ENCODE data around the gene A3GALT2.

Gene A3GALT2

GRCh38 chr1:33332881-33333280 is 12.0 kb upstream of the A3GALT2 start:
- Histone ChIP-seq H3K27ac (ENCODE audit: low read length) (no peak overlapping the region), H3K9me3 (ENCODE audit: control insufficient read depth, insufficient read depth, low read length) (no peaks in the 10 kb centered on the region), H3K36me3 (ENCODE audit: control insufficient read depth, insufficient read depth, low read length) (no peaks in the 10 kb centered on the region; the same call in 1 of the 2 replicates), H3K27me3 (ENCODE audit: control insufficient read depth, insufficient read depth, low read length) (no peaks in the 10 kb centered on the region), H3K4me3 (ENCODE audit: low read length) (no peak overlapping the region), H3K4me1 (ENCODE audit: control insufficient read depth, insufficient read depth, low read length) (no peaks in the 10 kb centered on the region)
- DNase-seq (ENCODE audit: low read depth, low spot score), result no peak
- no CpG with 5 or more reads among the region's 5 CpGs for WGBS (ENCODE audit: insufficient coverage, insufficient read length)

GRCh38 chr1:33332357-33332789 is 11.5 kb upstream of the A3GALT2 start:
- Histone ChIP-seq H3K36me3 (ENCODE audit: control insufficient read depth, insufficient read depth, low read length) (no peaks in the 10 kb centered on the region; the same call in 1 of the 2 replicates), H3K4me3 (ENCODE audit: low read length) (no peak overlapping the region), H3K27me3 (ENCODE audit: control insufficient read depth, insufficient read depth, low read length) (no peaks in the 10 kb centered on the region), H3K4me1 (ENCODE audit: control insufficient read depth, insufficient read depth, low read length) (no peaks in the 10 kb centered on the region), H3K9me3 (ENCODE audit: control insufficient read depth, insufficient read depth, low read length) (no peaks in the 10 kb centered on the region), H3K27ac (ENCODE audit: low read length) (no peak overlapping the region)
- WGBS (ENCODE audit: insufficient coverage, insufficient read length), result no CpG with 5 or more reads among the region's 10 CpGs
- DNase-seq (ENCODE audit: low read depth, low spot score), result no peak

- no CpG with 5 or more reads among the region's 10 CpGs for WGBS (ENCODE audit: insufficient coverage, insufficient read length)
- H3K36me3 ChIP-seq (ENCODE audit: control insufficient read depth, insufficient read depth, low read length), result no peaks in the 10 kb centered on the region; the same call in 1 of the 2 replicates
- DNase-seq (ENCODE audit: low read depth, low spot score), result no peak
These were observed 10.8 kb upstream of the A3GALT2 start for GRCh38 chr1:33331444-33332356.

GRCh38 chr1:33330906-33331305 is 10.0 kb upstream of the A3GALT2 start:
- Histone ChIP-seq H3K27ac (ENCODE audit: low read length) (no peak overlapping the region), H3K9me3 (ENCODE audit: control insufficient read depth, insufficient read depth, low read length) (no peaks in the 10 kb centered on the region), H3K4me1 (ENCODE audit: control insufficient read depth, insufficient read depth, low read length) (no peaks in the 10 kb centered on the region), H3K27me3 (ENCODE audit: control insufficient read depth, insufficient read depth, low read length) (no peaks in the 10 kb centered on the region), H3K36me3 (ENCODE audit: control insufficient read depth, insufficient read depth, low read length) (no peaks in the 10 kb centered on the region; the same call in 1 of the 2 replicates), H3K4me3 (ENCODE audit: low read length) (no peak overlapping the region)
- DNase-seq (ENCODE audit: low read depth, low spot score), result no peak
- WGBS (ENCODE audit: insufficient coverage, insufficient read length), result no CpG with 5 or more reads among the region's 7 CpGs

More at GRCh38 chr1:33331444-33332356, 10.8 kb upstream of the A3GALT2 start:
- no peaks in the 10 kb centered on the region for H3K27me3 ChIP-seq (ENCODE audit: control insufficient read depth, insufficient read depth, low read length)
- no peaks in the 10 kb centered on the region for H3K9me3 ChIP-seq (ENCODE audit: control insufficient read depth, insufficient read depth, low read length)
- no peak overlapping the region for H3K4me3 ChIP-seq (ENCODE audit: low read length)
- H3K4me1 ChIP-seq (ENCODE audit: control insufficient read depth, insufficient read depth, low read length), result no peaks in the 10 kb centered on the region
- no peak overlapping the region for H3K27ac ChIP-seq (ENCODE audit: low read length)

- H3K27me3 ChIP-seq (ENCODE audit: control insufficient read depth, insufficient read depth, low read length), result no peaks in the 10 kb centered on the region
- H3K4me3 ChIP-seq (ENCODE audit: low read length), result no peak overlapping the region
- H3K9me3 ChIP-seq (ENCODE audit: control insufficient read depth, insufficient read depth, low read length), result no peaks in the 10 kb centered on the region
- WGBS (ENCODE audit: insufficient coverage, insufficient read length), result no CpG with 5 or more reads among the region's 3 CpGs
- no peak overlapping the region for H3K27ac ChIP-seq (ENCODE audit: low read length)
- H3K36me3 ChIP-seq (ENCODE audit: control insufficient read depth, insufficient read depth, low read length), result no peaks in the 10 kb centered on the region; the same call in 1 of the 2 replicates
- H3K4me1 ChIP-seq (ENCODE audit: control insufficient read depth, insufficient read depth, low read length), result no peaks in the 10 kb centered on the region
- no peak for DNase-seq (ENCODE audit: low read depth, low spot score)
These were observed 9.5 kb upstream of the A3GALT2 start for GRCh38 chr1:33330361-33330890.

GRCh38 chr1:33329600-33330305 is 8.9 kb upstream of the A3GALT2 start:
- no peak overlapping the region for H3K4me3 ChIP-seq (ENCODE audit: low read length)
- no peak overlapping the region for H3K27ac ChIP-seq (ENCODE audit: low read length)
- no CpG with 5 or more reads among the region's 19 CpGs for WGBS (ENCODE audit: insufficient coverage, insufficient read length)
- H3K4me1 ChIP-seq (ENCODE audit: control insufficient read depth, insufficient read depth, low read length), result no peaks in the 10 kb centered on the region
- no peaks in the 10 kb centered on the region; the same call in 1 of the 2 replicates for H3K36me3 ChIP-seq (ENCODE audit: control insufficient read depth, insufficient read depth, low read length)
- no peak for DNase-seq (ENCODE audit: low read depth, low spot score)
- H3K27me3 ChIP-seq (ENCODE audit: control insufficient read depth, insufficient read depth, low read length), result no peaks in the 10 kb centered on the region
- H3K9me3 ChIP-seq (ENCODE audit: control insufficient read depth, insufficient read depth, low read length), result no peaks in the 10 kb centered on the region

- no peaks in the 10 kb centered on the region for H3K27me3 ChIP-seq (ENCODE audit: control insufficient read depth, insufficient read depth, low read length)
- H3K27ac ChIP-seq (ENCODE audit: low read length), result no peak overlapping the region
- H3K4me1 ChIP-seq (ENCODE audit: control insufficient read depth, insufficient read depth, low read length), result no peaks in the 10 kb centered on the region
- no peak overlapping the region for H3K4me3 ChIP-seq (ENCODE audit: low read length)
- no peak for DNase-seq (ENCODE audit: low read depth, low spot score)
- H3K36me3 ChIP-seq (ENCODE audit: control insufficient read depth, insufficient read depth, low read length), result no peaks in the 10 kb centered on the region; the same call in 1 of the 2 replicates
- no CpG with 5 or more reads among the region's 12 CpGs for WGBS (ENCODE audit: insufficient coverage, insufficient read length)
- H3K9me3 ChIP-seq (ENCODE audit: control insufficient read depth, insufficient read depth, low read length), result no peaks in the 10 kb centered on the region
These were observed 7.9 kb upstream of the A3GALT2 start for GRCh38 chr1:33328817-33329216.

GRCh38 chr1:33327587-33328325 is 6.9 kb upstream of the A3GALT2 start:
- no peak for DNase-seq (ENCODE audit: low read depth, low spot score)
- Histone ChIP-seq H3K4me1 (ENCODE audit: control insufficient read depth, insufficient read depth, low read length) (no peaks in the 10 kb centered on the region), H3K36me3 (ENCODE audit: control insufficient read depth, insufficient read depth, low read length) (no peaks in the 10 kb centered on the region; the same call in 1 of the 2 replicates), H3K27me3 (ENCODE audit: control insufficient read depth, insufficient read depth, low read length) (no peaks in the 10 kb centered on the region), H3K27ac (ENCODE audit: low read length) (no peak overlapping the region), H3K4me3 (ENCODE audit: low read length) (no peak overlapping the region), H3K9me3 (ENCODE audit: control insufficient read depth, insufficient read depth, low read length) (no peaks in the 10 kb centered on the region)
- WGBS (ENCODE audit: insufficient coverage, insufficient read length), result no CpG with 5 or more reads among the region's 9 CpGs

- H3K27ac ChIP-seq (ENCODE audit: low read length), result no peak overlapping the region
- no peaks in the 10 kb centered on the region; the same call in 1 of the 2 replicates for H3K36me3 ChIP-seq (ENCODE audit: control insufficient read depth, insufficient read depth, low read length)
- no peaks in the 10 kb centered on the region for H3K4me1 ChIP-seq (ENCODE audit: control insufficient read depth, insufficient read depth, low read length)
- no peak for DNase-seq (ENCODE audit: low read depth, low spot score)
- no CpG with 5 or more reads among the region's 9 CpGs for WGBS (ENCODE audit: insufficient coverage, insufficient read length)
- H3K4me3 ChIP-seq (ENCODE audit: low read length), result no peak overlapping the region
- H3K9me3 ChIP-seq (ENCODE audit: control insufficient read depth, insufficient read depth, low read length), result no peaks in the 10 kb centered on the region
- H3K27me3 ChIP-seq (ENCODE audit: control insufficient read depth, insufficient read depth, low read length), result no peaks in the 10 kb centered on the region
These were observed 5.9 kb upstream of the A3GALT2 start for GRCh38 chr1:33326785-33327184.
